Fibroblast of lung (primary cell): ENCODE data around the gene SNRK.

Experiments
- EZH2 ChIP-seq: IDR thresholded peaks from 2 replicates; pipeline ENCODE4 v1.5.1; 2012; ENCODE audit warnings: low read length, control low read depth, mild to moderate bottlenecking; ENCODE audit errors: missing control alignments
- TF ChIP-seq, protein P1 (sequence below), 2 donors: IDR thresholded peaks in 1 of 2; conservative IDR thresholded peaks in 1 of 2; 1 replicate in 1 of 2; 2 replicates in 1 of 2; pipeline ENCODE4 v1.5.1; 2011 to 2012; ENCODE audit warnings: low read length in 2 of 2, control low read depth in 1 of 2, inconsistent platforms in 1 of 2, low read depth in 1 of 2, mild to moderate bottlenecking in 1 of 2

DNA sequence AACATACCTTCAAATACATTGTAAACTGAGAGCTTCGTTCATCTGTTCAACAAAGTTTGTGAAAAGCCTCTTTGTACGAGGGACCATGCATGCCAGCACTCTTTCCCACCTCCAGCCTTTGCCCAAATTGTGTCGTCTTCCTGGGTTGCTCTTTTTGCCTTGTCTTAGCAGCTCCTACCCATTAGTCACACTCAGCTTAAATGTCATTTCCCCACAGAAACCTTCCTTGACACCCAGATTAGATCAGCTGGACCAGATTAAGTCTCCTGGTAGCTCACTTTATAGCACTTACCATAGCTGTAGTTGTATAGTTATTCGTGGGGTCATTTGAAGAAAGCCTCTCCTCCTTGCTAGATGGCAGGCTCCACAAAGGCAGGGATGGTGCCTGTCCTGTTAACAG, 24.1 kb upstream of the SNRK start:
- no peak for TF ChIP-seq EZH2
- TF ChIP-seq, protein P1, sequence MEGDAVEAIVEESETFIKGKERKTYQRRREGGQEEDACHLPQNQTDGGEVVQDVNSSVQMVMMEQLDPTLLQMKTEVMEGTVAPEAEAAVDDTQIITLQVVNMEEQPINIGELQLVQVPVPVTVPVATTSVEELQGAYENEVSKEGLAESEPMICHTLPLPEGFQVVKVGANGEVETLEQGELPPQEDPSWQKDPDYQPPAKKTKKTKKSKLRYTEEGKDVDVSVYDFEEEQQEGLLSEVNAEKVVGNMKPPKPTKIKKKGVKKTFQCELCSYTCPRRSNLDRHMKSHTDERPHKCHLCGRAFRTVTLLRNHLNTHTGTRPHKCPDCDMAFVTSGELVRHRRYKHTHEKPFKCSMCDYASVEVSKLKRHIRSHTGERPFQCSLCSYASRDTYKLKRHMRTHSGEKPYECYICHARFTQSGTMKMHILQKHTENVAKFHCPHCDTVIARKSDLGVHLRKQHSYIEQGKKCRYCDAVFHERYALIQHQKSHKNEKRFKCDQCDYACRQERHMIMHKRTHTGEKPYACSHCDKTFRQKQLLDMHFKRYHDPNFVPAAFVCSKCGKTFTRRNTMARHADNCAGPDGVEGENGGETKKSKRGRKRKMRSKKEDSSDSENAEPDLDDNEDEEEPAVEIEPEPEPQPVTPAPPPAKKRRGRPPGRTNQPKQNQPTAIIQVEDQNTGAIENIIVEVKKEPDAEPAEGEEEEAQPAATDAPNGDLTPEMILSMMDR (conservative IDR thresholded peaks at IDR 0.05 in 1 of 2, IDR thresholded peaks at IDR 0.05 in 1 of 2; ENCODE audit: low read depth in 1 of 2, low read length in 2 of 2), result no peak
